ENCODE results near the gene ADCY1.

DNA sequence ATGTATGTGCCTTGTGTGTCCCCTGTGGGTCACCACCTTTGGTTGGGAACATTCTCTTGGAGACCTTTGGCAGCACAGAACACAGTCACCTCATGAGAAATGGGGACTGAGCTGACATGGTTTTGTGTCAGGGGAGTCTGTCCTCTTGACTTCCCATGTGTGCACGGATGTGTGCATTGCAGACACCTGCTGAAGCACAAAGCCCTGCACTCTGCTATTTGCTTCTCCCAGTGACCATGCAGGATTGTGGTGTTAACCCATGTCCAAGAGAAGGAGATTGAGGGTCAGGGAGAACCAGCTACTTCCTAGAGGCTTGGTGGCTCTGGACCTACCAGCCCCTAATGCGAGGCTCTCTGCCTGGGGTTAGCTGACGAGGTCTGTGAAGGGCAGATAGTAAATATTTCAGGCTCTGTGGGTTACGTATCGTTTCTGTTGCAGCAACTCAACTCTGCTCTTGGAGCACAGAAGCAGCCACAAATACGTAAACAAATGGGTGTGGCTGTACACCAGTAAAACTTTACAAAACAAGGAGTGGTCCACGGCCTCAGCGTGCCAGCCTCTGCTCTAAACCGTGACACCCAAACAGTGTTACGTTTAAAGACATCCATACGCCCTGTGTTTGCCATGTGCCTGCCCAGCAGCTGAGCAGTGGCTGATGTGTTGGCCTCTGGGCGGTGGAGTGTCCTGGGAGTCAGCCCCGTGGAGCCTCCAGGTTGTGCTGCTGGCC is 51.7 kb downstream of the ADCY1 start:
- no peak for TF ChIP-seq EP300 (IDR thresholded peaks at IDR 0.05)
- TF ChIP-seq POLR2A (IDR thresholded peaks at IDR 0.05): no peak
